Astrocyte of the cerebellum (primary cell): ENCODE results near the gene KLHL17.
"Not testable (repeated sequence)": the region's sequence is repeated elsewhere in the genome, so short reads cannot be mapped to it uniquely, and the experiment has no call there.

Experiments
- DNase-seq: peaks from one replicate; pipeline ENCODE4 v3.0.0-alpha.2; 2011; ENCODE audit warnings: low read depth
- H3K4me3 ChIP-seq: 2 replicates; pipeline ENCODE4 v1.5.1; 2011; ENCODE audit warnings: mild to moderate bottlenecking, low read depth, low read length, moderate library complexity
- CTCF ChIP-seq: IDR thresholded peaks from 2 replicates; pipeline ENCODE4 v1.5.1; 2012; ENCODE audit warnings: low read length, low read depth, moderate library complexity, mild to moderate bottlenecking; ENCODE audit errors: missing control alignments
- in situ Hi-C: cut with HindIII; loops from 2 replicates; pipeline ENCODE4 v1.10.0; 2017; ENCODE audit warnings: low sequenced_read_pairs

Gene KLHL17

DNA sequence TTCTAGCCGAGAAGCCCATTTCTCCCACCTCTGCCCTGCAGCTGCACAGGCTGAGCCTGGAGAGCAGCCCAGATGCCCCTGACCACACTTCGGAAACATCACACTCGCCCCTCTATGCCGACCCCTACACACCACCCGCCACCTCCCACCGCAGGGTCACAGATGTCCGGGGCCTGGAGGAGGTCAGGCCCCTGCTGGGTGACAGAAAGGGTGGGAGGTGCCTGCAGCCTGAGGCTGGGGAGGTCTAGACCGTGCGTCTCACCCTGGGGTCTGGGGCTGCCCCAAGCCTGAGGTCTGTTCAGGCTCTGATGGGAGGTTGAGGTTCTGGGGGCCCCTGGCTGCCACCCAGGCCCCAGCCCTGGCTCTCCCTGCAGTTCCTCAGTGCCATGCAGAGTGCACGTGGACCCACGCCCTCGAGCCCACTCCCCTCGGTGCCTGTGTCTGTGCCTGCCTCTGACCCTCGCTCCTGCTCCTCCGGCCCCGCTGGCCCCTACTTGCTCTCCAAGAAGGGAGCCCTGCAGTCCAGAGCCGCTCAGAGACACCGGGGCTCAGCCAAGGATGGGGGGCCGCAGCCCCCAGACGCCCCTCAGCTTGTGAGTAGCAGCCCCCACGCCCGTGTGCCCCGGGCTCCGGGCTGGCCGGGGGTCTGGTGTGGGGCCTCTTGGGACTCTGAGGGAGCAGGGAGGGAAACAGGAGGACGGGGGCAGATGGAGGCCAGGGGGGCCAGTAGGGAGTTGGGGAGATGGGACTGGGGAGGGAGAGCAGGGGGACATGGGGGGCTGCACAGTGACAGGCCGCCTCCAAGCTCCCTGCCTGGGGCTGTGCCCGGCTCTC, 13.3 kb downstream of the KLHL17 start:
- no peak for TF ChIP-seq CTCF
- DNase-seq: no peak
- in situ Hi-C loops: no loop called here
- H3K4me3 ChIP-seq: no peak overlapping the region

DNA sequence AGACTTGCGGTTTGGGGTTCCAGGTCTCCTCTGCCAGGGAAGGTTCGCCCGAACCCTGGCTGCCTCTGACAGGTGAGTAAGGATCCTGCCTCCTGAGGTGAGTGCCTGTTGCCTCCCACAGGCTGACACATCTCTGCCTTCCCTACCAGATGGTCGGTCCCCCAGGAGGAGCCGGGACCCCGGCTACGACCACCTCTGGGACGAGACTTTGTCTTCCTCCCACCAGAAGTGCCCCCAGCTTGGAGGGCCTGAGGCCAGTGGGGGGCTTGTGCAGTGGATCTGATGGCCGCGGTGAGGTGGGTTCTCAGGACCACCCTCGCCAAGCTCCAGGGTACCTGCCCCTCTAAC, 13.9 kb downstream of the KLHL17 start:
- no peak for TF ChIP-seq CTCF
- in situ Hi-C loops: no loop called here
- no peak for DNase-seq

DNA sequence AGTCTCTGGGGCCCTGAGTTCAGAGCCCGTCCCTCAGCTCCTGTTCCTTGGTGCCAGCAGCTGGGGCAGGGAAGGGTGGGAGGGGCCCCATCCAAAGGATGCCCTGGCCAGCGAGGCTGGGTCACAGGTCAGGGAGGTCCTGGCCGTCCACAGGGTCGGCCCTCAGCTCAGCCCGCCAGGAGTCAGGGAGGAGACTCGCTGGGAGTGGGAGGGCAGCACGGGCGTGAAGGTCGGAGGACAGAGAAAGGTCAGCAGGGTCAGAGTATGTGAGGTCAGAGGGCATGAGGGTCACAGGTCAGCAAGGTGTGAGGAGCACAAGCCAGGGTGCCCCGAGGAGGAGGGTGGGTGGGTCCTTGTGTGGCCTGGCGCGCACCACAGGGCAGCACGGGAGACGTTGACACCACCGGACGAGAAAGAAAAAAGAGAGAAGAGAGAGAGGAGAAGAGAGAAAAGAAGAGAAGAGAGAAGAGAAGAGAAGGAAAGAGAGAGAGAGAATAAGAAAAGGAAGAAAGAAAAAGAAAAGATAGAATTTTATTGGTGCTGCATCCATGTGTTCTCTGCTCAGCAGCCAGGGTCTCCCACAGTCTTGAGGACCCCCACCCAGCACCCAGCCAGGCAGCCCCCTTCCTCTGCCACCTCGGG, 14.4 kb downstream of the KLHL17 start:
- in situ Hi-C loops: no loop called here
- TF ChIP-seq CTCF: no peak
- no peak for DNase-seq
- H3K4me3 ChIP-seq: no peak overlapping the region

More for the DNA sequence above, 13.9 kb downstream of the KLHL17 start:
- H3K4me3 ChIP-seq: no peak overlapping the region

- no peak for TF ChIP-seq CTCF
- no peak for DNase-seq
- no peak overlapping the region for H3K4me3 ChIP-seq
- in situ Hi-C loops: no loop called here
Measured at GRCh38 chr1:975365-975764, 15.0 kb downstream of the KLHL17 start.

- H3K4me3 ChIP-seq: no peak overlapping the region
- in situ Hi-C loops: no loop called here
- peak; percentile 52 for TF ChIP-seq CTCF
- DNase-seq: no peak
Measured at GRCh38 chr1:975896-976683, 15.7 kb downstream of the KLHL17 start.

GRCh38 chr1:976791-977190, 16.4 kb downstream of the KLHL17 start:
- in situ Hi-C loops, H3K4me3 ChIP-seq, DNase-seq: not testable (repeated sequence)
